ENCODE measurements around the gene SEC24D.

The SEC24D gene

GRCh38 chr4:118712872-118713271, 123.1 kb downstream of the SEC24D start:
- no peak for FAIRE-seq

GRCh38 chr4:118711052-118711451, 124.9 kb downstream of the SEC24D start:
- peak; percentile 37 for FAIRE-seq

GRCh38 chr4:118703118-118703517, 132.8 kb downstream of the SEC24D start:
- FAIRE-seq: no peak

- peak; percentile 82 for FAIRE-seq
These were observed 150.8 kb downstream of the SEC24D start, which contains the start of gene METTL14 for GRCh38 chr4:118684873-118685811. TSS of gene METTL14 (plus strand) at chr4:118685392. CDS start at chr4:118685535, 143 bp downstream.

- no peak for FAIRE-seq
These were observed 152.4 kb downstream of the SEC24D start for GRCh38 chr4:118683513-118683912.

- no peak for FAIRE-seq
These were observed 153.0 kb downstream of the SEC24D start for GRCh38 chr4:118682928-118683327.

GRCh38 chr4:118680808-118681207, 155.1 kb downstream of the SEC24D start:
- no peak for FAIRE-seq

GRCh38 chr4:118676128-118676527, 159.8 kb downstream of the SEC24D start:
- no peak for FAIRE-seq
